Endothelial cell of umbilical vein (primary cell): Measurements from ENCODE around the gene QRICH2. TPM values are rescaled to one million over a fixed set of nuclear protein-coding genes. Genes with fewer than 3 reads are reported as not detected.

Source experiments
- BruUV-seq: library from RNA; stranded (reverse); fragments of 400-500 nt; replicated peaks from 2 replicates; lab custom pipeline; 2021; lab: Mats Ljungman, UMichigan
- CTCF ChIA-PET: fragments of 300-600, 350-600 bp; sonication (Branson Sonifier 250); formaldehyde crosslinking; loops from one replicate; lab custom pipeline; 2021; ENCODE audit warnings: antibody characterized with exemption, inconsistent platforms; lab: Charles Lee
- POLR2A ChIA-PET: fragments of 300-600, 350-600 bp; sonication (Branson Sonifier 250); formaldehyde crosslinking; loops from one replicate; lab custom pipeline; 2021; ENCODE audit warnings: antibody characterized with exemption, inconsistent platforms; lab: Charles Lee
- DNase-seq: peaks from one replicate; pipeline ENCODE4 v3.0.0-alpha.2; 2011; ENCODE audit warnings: low read depth, low spot score
- FAIRE-seq: peaks from 2 replicates; lab custom pipeline; 2011; peaks lifted over from hg19 to GRCh38; lab: Jason Lieb, UNC
- H2AFZ ChIP-seq: 2 replicates; pipeline ENCODE4 v1.6.0; 2012; ENCODE audit warnings: low read depth, low read length, control low read depth, inconsistent platforms
- H3K27ac ChIP-seq: 2 replicates; pipeline ENCODE4 v1.5.1; 2011; ENCODE audit warnings: low read depth, mild to moderate bottlenecking, control low read depth, low read length, moderate library complexity; ENCODE audit not compliant: insufficient read depth
- H3K27me3 ChIP-seq, 2 experiments: 2 replicates each; pipeline versions ENCODE4 v1.6.0 to v1.6.1; 2011; ENCODE audit warnings: low read length in 2 of 2, mixed read lengths in 1 of 2; ENCODE audit not compliant: control insufficient read depth in 2 of 2, insufficient read depth in 2 of 2
- H3K36me3 ChIP-seq, 2 experiments: 2 replicates in 1 of 2; 3 replicates in 1 of 2; pipeline ENCODE4 v1.5.1; 2011; ENCODE audit warnings: low read length in 2 of 2, mild to moderate bottlenecking in 1 of 2, moderate library complexity in 1 of 2; ENCODE audit not compliant: control insufficient read depth in 2 of 2, insufficient read depth in 2 of 2; ENCODE audit errors: extremely low read depth in 1 of 2
- H3K4me1 ChIP-seq: 3 replicates; pipeline ENCODE4 v1.5.1; 2011; ENCODE audit warnings: mild to moderate bottlenecking, low read length; ENCODE audit not compliant: control insufficient read depth, insufficient read depth; ENCODE audit errors: extremely low read depth
- H3K4me2 ChIP-seq: 2 replicates; pipeline ENCODE4 v1.6.1; 2011; ENCODE audit warnings: low read length, control low read depth, mixed read lengths; ENCODE audit not compliant: insufficient read depth
- H3K4me3 ChIP-seq, 3 experiments: fragments of 200-600 bp in 1 of 3; sonication (generic), shearing (Covaris generic) in 1 of 3; replicated peaks in 1 of 3; 2 replicates each; pipeline ENCODE4 v1.5.1; 2011 to 2016; ENCODE audit warnings: control low read depth in 3 of 3, low read length in 3 of 3, mild to moderate bottlenecking in 2 of 3, inconsistent platforms in 1 of 3, low read depth in 1 of 3, moderate library complexity in 1 of 3; ENCODE audit not compliant: insufficient read depth in 1 of 3
- H3K79me2 ChIP-seq: 2 replicates; pipeline ENCODE4 v1.6.0; 2012; ENCODE audit warnings: low read length, inconsistent platforms; ENCODE audit not compliant: control insufficient read depth, insufficient read depth
- H3K9ac ChIP-seq: replicated peaks from 2 replicates; pipeline ENCODE3; 2011; ENCODE audit warnings: low read length, control low read depth; ENCODE audit not compliant: insufficient read depth; ENCODE audit errors: extremely low read depth
- H3K9me1 ChIP-seq: replicated peaks from 3 replicates; pipeline ENCODE4 v1.6.0; 2011; ENCODE audit warnings: mild to moderate bottlenecking, low read length; ENCODE audit not compliant: control insufficient read depth, insufficient read depth; ENCODE audit errors: extremely low read depth
- H3K9me3 ChIP-seq: replicated peaks from 2 replicates; pipeline ENCODE4 v1.5.1; 2012; ENCODE audit warnings: low read length, inconsistent platforms; ENCODE audit not compliant: control insufficient read depth, insufficient read depth
- H4K20me1 ChIP-seq: replicated peaks from 2 replicates; pipeline ENCODE3; 2011; ENCODE audit warnings: mild to moderate bottlenecking, low read length; ENCODE audit not compliant: control insufficient read depth, insufficient read depth; ENCODE audit errors: extremely low read depth
- EZH2 ChIP-seq: IDR thresholded peaks from 2 replicates; pipeline ENCODE4 v1.6.1; 2012; ENCODE audit warnings: borderline replicate concordance, low read depth, mild to moderate bottlenecking, moderate library complexity, low read length, inconsistent platforms; ENCODE audit not compliant: severe bottlenecking
- FOS ChIP-seq: IDR thresholded peaks from 2 replicates; pipeline ENCODE4 v1.6.1; 2011; ENCODE audit warnings: mild to moderate bottlenecking, low read length, moderate library complexity, borderline replicate concordance; ENCODE audit not compliant: insufficient read depth
- GATA2 ChIP-seq: IDR thresholded peaks from 2 replicates; pipeline ENCODE4 v1.7.0; 2011; ENCODE audit warnings: low read depth, mild to moderate bottlenecking, moderate library complexity, mixed read lengths, low read length; ENCODE audit not compliant: insufficient read length, insufficient read depth
- JUN ChIP-seq: IDR thresholded peaks from 2 replicates; pipeline ENCODE4 v1.6.1; 2011; ENCODE audit warnings: borderline replicate concordance, low read depth; ENCODE audit not compliant: insufficient read length, insufficient read depth
- MYC ChIP-seq: IDR thresholded peaks from one replicate; pipeline ENCODE4 v1.6.1; 2011; ENCODE audit warnings: mild to moderate bottlenecking, low read depth, low read length
- POLR2A ChIP-seq: IDR thresholded peaks from 2 replicates; pipeline ENCODE4 v1.6.1; 2012; ENCODE audit warnings: low read depth, mild to moderate bottlenecking, control low read depth, low read length
- POLR2AphosphoS5 ChIP-seq: IDR thresholded peaks from 2 replicates; pipeline ENCODE4 v1.6.1; 2012; ENCODE audit warnings: low read depth, mild to moderate bottlenecking, control low read depth, low read length, moderate library complexity; ENCODE audit not compliant: insufficient read depth
- dilution Hi-C: fragments of 300-500 bp; cut with MboI; formaldehyde crosslinking; loops from one replicate; pipeline ENCODE4 v1.15.0; 2019; ENCODE audit warnings: low sequenced_read_pairs; ENCODE audit not compliant: extremely low pct_ligation_motif_present
- intact Hi-C: fragments of 100-400 bp; cut with micrococcal nuclease; formaldehyde crosslinking; loops from one replicate; pipeline ENCODE4 v1.10.0; 2022
- polyA plus RNA-seq, 4 experiments: library from polyadenylated mRNA; depleted of rRNA in 3 of 4; stranded (reverse) in 3 of 4; unstranded in 1 of 4; fragments of >200 nt; gene quantifications; 2 replicates each; pipeline versions ENCODE4 v1.2.1 to v1.2.3, GENCODE V29; 2011 to 2012; ENCODE audit warnings: missing spikeins in 1 of 4
- total RNA-seq: library from RNA; stranded (reverse); gene quantifications from 2 replicates; pipeline ENCODE4 v1.2.3, GENCODE V29; 2021
- TF ChIP-seq, protein P1 (sequence below), 2 donors: IDR thresholded peaks; 1 replicate in 1 of 2; 2 replicates in 1 of 2; pipeline ENCODE4 v1.5.1; 2011; ENCODE audit warnings: low read length in 2 of 2, mild to moderate bottlenecking in 2 of 2, moderate library complexity in 2 of 2, control low read depth in 1 of 2, inconsistent platforms in 1 of 2, low read depth in 1 of 2; ENCODE audit not compliant: insufficient read depth in 1 of 2; ENCODE audit errors: extremely low read depth in 1 of 2
- TF ChIP-seq, protein P2 (sequence below): IDR thresholded peaks from 2 replicates; pipeline ENCODE4 v1.6.1; 2011; ENCODE audit not compliant: insufficient read depth, insufficient read length

Gene QRICH2
- total and polyA plus RNA-seq, 2 donors (not counting 3 experiments of a cell fraction or from before 2014, with no cell fraction given), result 6.7 to 9.6 TPM

DNA sequence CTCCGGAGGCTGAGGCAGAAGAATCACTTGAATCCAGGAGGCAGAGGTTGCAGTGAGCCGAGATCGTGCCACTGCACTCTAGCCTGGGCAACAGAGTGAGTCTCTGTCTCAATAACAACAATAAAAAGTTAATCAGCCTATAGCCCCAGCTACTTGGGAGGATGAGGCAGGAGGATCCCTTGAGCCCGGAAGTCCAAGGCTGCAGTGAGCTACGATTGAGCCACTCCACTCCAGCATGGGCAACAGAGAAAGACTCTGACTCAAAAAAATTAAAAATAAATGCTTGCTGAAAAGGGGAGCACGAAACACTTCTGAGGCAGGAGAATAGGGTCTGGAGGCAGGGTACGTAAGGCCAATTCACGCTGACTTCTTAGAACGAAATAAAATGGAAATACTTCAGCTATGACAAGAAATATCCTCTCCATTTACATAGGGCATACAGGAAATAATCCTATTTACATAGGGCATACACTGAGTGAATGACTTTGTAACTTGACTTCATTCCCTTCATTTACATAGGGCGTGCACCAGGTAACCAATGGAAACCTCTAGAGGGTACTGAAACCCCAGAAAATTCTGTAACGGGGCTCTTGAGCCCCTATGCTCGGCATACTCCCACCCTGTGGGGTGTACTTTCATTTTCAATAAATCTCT, 48.9 kb upstream of the QRICH2 start:
- Histone ChIP-seq H3K4me2 (no peak overlapping the region), H4K20me1 (no peaks in the 10 kb centered on the region), H3K79me2 (peaks cover 11% of the 10 kb centered on the region), H3K9me3 (no peaks in the 10 kb centered on the region), H3K4me3 (no peak overlapping the region), H3K36me3 (no peaks in the 10 kb centered on the region), H3K9ac (no peak overlapping the region), H2AFZ (no peak overlapping the region), H3K27ac (no peak overlapping the region), H3K9me1 (no peaks in the 10 kb centered on the region), H3K4me1 (peaks cover 5% of the 10 kb centered on the region), H3K27me3 (no peaks in the 10 kb centered on the region)
- POLR2A ChIA-PET, result interaction anchor here (0.7 kb wide), 1 partner anchor 479 kb away, joined by 6 read pairs; the partner anchor contains the start of gene TRIM47
- CTCF ChIA-PET, result interaction anchor here (0.8 to 2.2 kb wide), 2 partner anchors 13 to 41 kb away, joined by 5 to 7 read pairs; no protein-coding TSS in a partner anchor
- intact Hi-C loops, result no loop called here
- FAIRE-seq (no peak), DNase-seq (no peak)
- dilution Hi-C loops, result no loop called here
- TF ChIP-seq POLR2A (no peak), EZH2 (no peak), GATA2 (no peak), MYC (no peak), POLR2AphosphoS5 (no peak), JUN (no peak), FOS (no peak)
- TF ChIP-seq, protein P1, sequence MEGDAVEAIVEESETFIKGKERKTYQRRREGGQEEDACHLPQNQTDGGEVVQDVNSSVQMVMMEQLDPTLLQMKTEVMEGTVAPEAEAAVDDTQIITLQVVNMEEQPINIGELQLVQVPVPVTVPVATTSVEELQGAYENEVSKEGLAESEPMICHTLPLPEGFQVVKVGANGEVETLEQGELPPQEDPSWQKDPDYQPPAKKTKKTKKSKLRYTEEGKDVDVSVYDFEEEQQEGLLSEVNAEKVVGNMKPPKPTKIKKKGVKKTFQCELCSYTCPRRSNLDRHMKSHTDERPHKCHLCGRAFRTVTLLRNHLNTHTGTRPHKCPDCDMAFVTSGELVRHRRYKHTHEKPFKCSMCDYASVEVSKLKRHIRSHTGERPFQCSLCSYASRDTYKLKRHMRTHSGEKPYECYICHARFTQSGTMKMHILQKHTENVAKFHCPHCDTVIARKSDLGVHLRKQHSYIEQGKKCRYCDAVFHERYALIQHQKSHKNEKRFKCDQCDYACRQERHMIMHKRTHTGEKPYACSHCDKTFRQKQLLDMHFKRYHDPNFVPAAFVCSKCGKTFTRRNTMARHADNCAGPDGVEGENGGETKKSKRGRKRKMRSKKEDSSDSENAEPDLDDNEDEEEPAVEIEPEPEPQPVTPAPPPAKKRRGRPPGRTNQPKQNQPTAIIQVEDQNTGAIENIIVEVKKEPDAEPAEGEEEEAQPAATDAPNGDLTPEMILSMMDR (IDR thresholded peaks at IDR 0.05; ENCODE audit: extremely low read depth in 1 of 2, insufficient read depth in 1 of 2, low read depth in 1 of 2, low read length in 2 of 2), result no peak
- TF ChIP-seq, protein P2, sequence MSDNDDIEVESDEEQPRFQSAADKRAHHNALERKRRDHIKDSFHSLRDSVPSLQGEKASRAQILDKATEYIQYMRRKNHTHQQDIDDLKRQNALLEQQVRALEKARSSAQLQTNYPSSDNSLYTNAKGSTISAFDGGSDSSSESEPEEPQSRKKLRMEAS, result no peak
- BruUV-seq, result no TSS peak
